Fibroblast of mammary gland (primary cell): ENCODE data around the gene KCNA4.

Source experiments
- DNase-seq: peaks from one replicate; pipeline ENCODE4 v3.0.0-alpha.2; 2010; ENCODE audit warnings: low read depth
- H3K4me3 ChIP-seq: 2 replicates; pipeline ENCODE4 v1.5.1; 2011; ENCODE audit warnings: low read depth, mild to moderate bottlenecking, low read length, moderate library complexity; ENCODE audit not compliant: control insufficient read depth
- CTCF ChIP-seq: conservative IDR thresholded peaks from 2 replicates; pipeline ENCODE4 v1.5.1; 2011; ENCODE audit warnings: low read depth, low read length, inconsistent platforms; ENCODE audit not compliant: control insufficient read depth, insufficient read depth

KCNA4 gene

GRCh38 chr11:29963796-29964195, 53.0 kb downstream of the KCNA4 start:
- no peak for DNase-seq
- no peak overlapping the region for H3K4me3 ChIP-seq
- no peak for TF ChIP-seq CTCF

- TF ChIP-seq CTCF = no peak
- DNase-seq = no peak
- H3K4me3 ChIP-seq = no peak overlapping the region
Measured at GRCh38 chr11:29963036-29963435, 53.8 kb downstream of the KCNA4 start.

GRCh38 chr11:29962243-29962642, 54.6 kb downstream of the KCNA4 start:
- peak; percentile 23 for TF ChIP-seq CTCF
- DNase-seq = peak; percentile 2
- no peak overlapping the region for H3K4me3 ChIP-seq
